GM12878 (cell line): ENCODE measurements around the gene SLMAP. TPM values are rescaled to one million over a fixed set of nuclear protein-coding genes. Genes with fewer than 3 reads are reported as not detected.
A peak's percentile ranks its signal among the peaks of the same experiment; 100 is the strongest.

Experiments used
- ATAC-seq: fragments of 200-7000 bp; cut with Tn5 transposase; 3 replicates; pipeline ENCODE4 v1.9.1; 2020; ENCODE audit warnings: mild to moderate bottlenecking, moderate library complexity
- BruUV-seq: library from RNA; stranded (reverse); fragments of 400-500 nt; replicated peaks from 2 replicates; lab custom pipeline; 2021; lab: Mats Ljungman, UMichigan
- CTCF ChIA-PET: fragments of 300-600 bp; sonication (Branson Sonifier 250); formaldehyde crosslinking; extraction: SDS; loops from one replicate; lab custom pipeline; 2021; ENCODE audit warnings: inconsistent platforms; lab: Yijun Ruan, JAX
- POLR2A ChIA-PET: fragments of 350-600 bp; formaldehyde crosslinking; extraction: SDS; loops from one replicate; lab custom pipeline; 2021; ENCODE audit warnings: inconsistent platforms; lab: Charles Lee
- RAD21 ChIA-PET: fragments of 300-600 bp; sonication (Branson Sonifier 250); formaldehyde crosslinking; loops from one replicate; lab custom pipeline; 2023; ENCODE audit warnings: antibody characterized with exemption; ENCODE audit not compliant: unreplicated experiment; lab: Charles Lee
- SMC1A ChIA-PET: fragments of 300-600 bp; sonication (Branson Sonifier 250); formaldehyde crosslinking; loops from one replicate; lab custom pipeline; 2023; ENCODE audit not compliant: unreplicated experiment, uncharacterized antibody; lab: Charles Lee
- DNase-seq: peaks from one replicate; pipeline ENCODE4 v3.0.0-alpha.2; 2011; ENCODE audit warnings: low read depth, low spot score
- FAIRE-seq: peaks from 3 replicates; lab custom pipeline; 2011; peaks lifted over from hg19 to GRCh38; lab: Jason Lieb, UNC
- H2AFZ ChIP-seq: 2 replicates; pipeline ENCODE4 v1.6.0; 2011; ENCODE audit warnings: low read depth, low read length, control low read depth; ENCODE audit not compliant: control insufficient read depth
- H3K27ac ChIP-seq: 2 replicates; pipeline ENCODE4 v1.5.1; 2011; ENCODE audit warnings: control low read depth; ENCODE audit not compliant: control insufficient read depth, insufficient read depth
- H3K27me3 ChIP-seq, 2 experiments: replicated peaks in 1 of 2; 2 replicates each; pipeline versions ENCODE4 v1.6.0 to v1.6.1; 2011; ENCODE audit warnings: low read length in 1 of 2; ENCODE audit not compliant: control insufficient read depth in 2 of 2, insufficient read depth in 2 of 2
- H3K36me3 ChIP-seq, 2 experiments: 2 replicates each; pipeline ENCODE4 v1.5.1; 2011; ENCODE audit warnings: low read length in 1 of 2; ENCODE audit not compliant: control insufficient read depth in 2 of 2, insufficient read depth in 2 of 2
- H3K4me1 ChIP-seq: 2 replicates; pipeline ENCODE4 v1.6.1; 2011; ENCODE audit warnings: mild to moderate bottlenecking, low read length, moderate library complexity, mixed read lengths; ENCODE audit not compliant: control insufficient read depth, insufficient read depth
- H3K4me2 ChIP-seq: 2 replicates; pipeline ENCODE4 v1.6.0; 2011; ENCODE audit warnings: control low read depth; ENCODE audit not compliant: control insufficient read depth, insufficient read depth
- H3K4me3 ChIP-seq: fragments of 200-600 bp; sonication (generic); 2 replicates; pipeline ENCODE4 v1.5.1; 2016
- H3K79me2 ChIP-seq: 2 replicates; pipeline ENCODE4 v1.6.0; 2011; ENCODE audit warnings: low read length; ENCODE audit not compliant: control insufficient read depth, insufficient read depth
- H3K9ac ChIP-seq: 2 replicates; pipeline ENCODE4 v1.8.0; 2011; ENCODE audit warnings: low read length, control low read depth, mixed read lengths; ENCODE audit not compliant: control insufficient read depth, insufficient read depth
- H3K9me3 ChIP-seq: replicated peaks from 3 replicates; pipeline ENCODE4 v1.5.1; 2011; ENCODE audit warnings: mild to moderate bottlenecking, low read length; ENCODE audit not compliant: control insufficient read depth, insufficient read depth
- H4K20me1 ChIP-seq: 2 replicates; pipeline ENCODE4 v1.6.0; 2011; ENCODE audit not compliant: control insufficient read depth, insufficient read depth
- JUNB ChIP-seq: IDR thresholded peaks from 2 replicates; pipeline ENCODE4 v1.6.1; 2016; ENCODE audit warnings: antibody characterized with exemption, mild to moderate bottlenecking
- MAX ChIP-seq: IDR thresholded peaks from 2 replicates; pipeline ENCODE4 v1.6.1; 2012; ENCODE audit warnings: low read depth, low read length, improper control_type of control experiment
- WRNIP1 ChIP-seq: IDR thresholded peaks from 2 replicates; pipeline ENCODE4 v1.6.1; 2011; ENCODE audit warnings: low read depth, low read length, improper control_type of control experiment, borderline replicate concordance
- YY1 ChIP-seq: IDR thresholded peaks from 2 replicates; pipeline ENCODE4 v1.6.1; 2011; ENCODE audit warnings: low read depth, mild to moderate bottlenecking, low read length
- ZNF24 ChIP-seq: fragments of 450-650 bp; IDR thresholded peaks from 2 replicates; pipeline ENCODE4 v1.6.1; 2017; ENCODE audit warnings: antibody characterized with exemption, mild to moderate bottlenecking
- WGBS: methylation state at CpG from one replicate; pipeline ENCODE4 v1.1.6; 2016; ENCODE audit warnings: low lambda C conversion rate; ENCODE audit not compliant: insufficient replicate concordance, insufficient coverage; ENCODE audit errors: missing lambda C conversion rate; 5-methylcytosine and 5-hydroxymethylcytosine counted together
- in situ Hi-C: fragments of 300-500 bp; cut with MboI; formaldehyde crosslinking; loops from 9 replicates; pipeline ENCODE4 v1.14.3; 2018; ENCODE audit warnings: mixed read lengths
- intact Hi-C: fragments of 100-400 bp; cut with micrococcal nuclease; formaldehyde crosslinking; loops from one replicate; pipeline ENCODE4 v1.14.2; 2022; ENCODE audit not compliant: unreplicated experiment
- polyA plus RNA-seq, 11 experiments: library from polyadenylated mRNA; depleted of rRNA in 4 of 11; unstranded in 6 of 11; stranded (reverse) in 5 of 11; fragments of >200 nt; fragmentation: Nextera tagmentation in 4 of 11; fragmentation: Illumina TruSeq in 1 of 11; extraction: Ambion mirVana in 4 of 11; extraction: Trizol in 1 of 11; gene quantifications; 1 replicate in 1 of 11; 2 replicates in 10 of 11; pipeline versions ENCODE4 v1.2.1 to v1.2.3, GENCODE V29; 2011 to 2016; ENCODE audit warnings: inconsistent platforms in 2 of 11, missing spikeins in 2 of 11, low read depth in 1 of 11
- total RNA-seq, 4 experiments: library from RNA; depleted of rRNA in 3 of 4; stranded (reverse); fragments of >200 nt in 3 of 4; fragmentation: Illumina TruSeq in 1 of 4; extraction: Trizol in 1 of 4; gene quantifications; 2 replicates each; pipeline versions ENCODE4 v1.2.1 to v1.2.3, GENCODE V29; 2013 to 2021
- TF ChIP-seq, protein P1 (sequence below): IDR thresholded peaks from 2 replicates; pipeline ENCODE4 v1.6.1; 2011; ENCODE audit warnings: mild to moderate bottlenecking, low read depth, low read length, moderate library complexity; ENCODE audit not compliant: insufficient replicate concordance

The SLMAP gene
- total and polyA plus RNA-seq, 10 of the 15 experiments (the other 5 are each of a cell fraction or from before 2014, with no cell fraction given) = 8.3 to 43.8 (median 26.4) TPM

GRCh38 chr3:57793737-57794187, 37.7 kb downstream of the SLMAP start:
- Histone ChIP-seq H3K9ac (no peak overlapping the region), H4K20me1 (no peaks in the 10 kb centered on the region), H3K27ac (peak overlapping the region; percentile 35; the same call in 1 of the 2 replicates), H2AFZ (no peak overlapping the region), H3K36me3 (no peaks in the 10 kb centered on the region; a peak in 1 of 4 replicates), H3K9me3 (no peaks in the 10 kb centered on the region), H3K4me3 (no peak overlapping the region), H3K79me2 (peaks cover 52% of the 10 kb centered on the region), H3K27me3 (no peaks in the 10 kb centered on the region), H3K4me1 (peaks cover 16% of the 10 kb centered on the region), H3K4me2 (no peak overlapping the region)
- ChIA-PET POLR2A (interaction anchor here (1.9 kb wide), 1 partner anchor 11 kb away, joined by 4 read pairs; no protein-coding TSS in a partner anchor), SMC1A (interaction anchor here (1.0 kb wide), 1 partner anchor 9 kb away, joined by 3 read pairs; no protein-coding TSS in a partner anchor), RAD21 (interaction anchor here (0.8 to 1.4 kb wide), 3 partner anchors 22 to 38 kb away, joined by 3 to 7 read pairs (median 4); no protein-coding TSS in a partner anchor), CTCF (interaction anchor here (0.7 to 1.2 kb wide), 2 partner anchors 28 to 32 kb away, joined by 3 to 5 read pairs; no protein-coding TSS in a partner anchor)
- in situ Hi-C loops (no loop called here), intact Hi-C loops (no loop called here)
- ATAC-seq = peak; percentile 69
- DNase-seq = no peak
- WGBS = 49% methylated on average over 4 of the region's 4 CpGs
- no peak for TF ChIP-seq MAX
- TF ChIP-seq WRNIP1 = no peak
- TF ChIP-seq JUNB = peak; percentile 75
- TF ChIP-seq, protein P1, sequence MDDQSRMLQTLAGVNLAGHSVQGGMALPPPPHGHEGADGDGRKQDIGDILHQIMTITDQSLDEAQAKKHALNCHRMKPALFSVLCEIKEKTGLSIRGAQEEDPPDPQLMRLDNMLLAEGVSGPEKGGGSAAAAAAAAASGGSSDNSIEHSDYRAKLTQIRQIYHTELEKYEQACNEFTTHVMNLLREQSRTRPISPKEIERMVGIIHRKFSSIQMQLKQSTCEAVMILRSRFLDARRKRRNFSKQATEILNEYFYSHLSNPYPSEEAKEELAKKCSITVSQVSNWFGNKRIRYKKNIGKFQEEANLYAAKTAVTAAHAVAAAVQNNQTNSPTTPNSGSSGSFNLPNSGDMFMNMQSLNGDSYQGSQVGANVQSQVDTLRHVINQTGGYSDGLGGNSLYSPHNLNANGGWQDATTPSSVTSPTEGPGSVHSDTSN = no peak
- TF ChIP-seq YY1 = no peak
- TF ChIP-seq ZNF24 = no peak
- FAIRE-seq = peak; percentile 68
- no TSS peak for BruUV-seq
